Activated CD8-positive, alpha-beta memory T cell treated with anti-CD3 and anti-CD28 coated beads, Interleukin-2, amount 50 U/mL, for 24 hours (primary cell): Measurements from ENCODE around the gene PAFAH1B2.
"Not testable (repeated sequence)": the region's sequence is repeated elsewhere in the genome, so short reads cannot be mapped to it uniquely, and the experiment has no call there.

Experiments
- DNase-seq: peaks from one replicate; pipeline ENCODE4 v3.0.0-alpha.2; 2020; ENCODE audit errors: extremely low read depth

The PAFAH1B2 gene

DNA sequence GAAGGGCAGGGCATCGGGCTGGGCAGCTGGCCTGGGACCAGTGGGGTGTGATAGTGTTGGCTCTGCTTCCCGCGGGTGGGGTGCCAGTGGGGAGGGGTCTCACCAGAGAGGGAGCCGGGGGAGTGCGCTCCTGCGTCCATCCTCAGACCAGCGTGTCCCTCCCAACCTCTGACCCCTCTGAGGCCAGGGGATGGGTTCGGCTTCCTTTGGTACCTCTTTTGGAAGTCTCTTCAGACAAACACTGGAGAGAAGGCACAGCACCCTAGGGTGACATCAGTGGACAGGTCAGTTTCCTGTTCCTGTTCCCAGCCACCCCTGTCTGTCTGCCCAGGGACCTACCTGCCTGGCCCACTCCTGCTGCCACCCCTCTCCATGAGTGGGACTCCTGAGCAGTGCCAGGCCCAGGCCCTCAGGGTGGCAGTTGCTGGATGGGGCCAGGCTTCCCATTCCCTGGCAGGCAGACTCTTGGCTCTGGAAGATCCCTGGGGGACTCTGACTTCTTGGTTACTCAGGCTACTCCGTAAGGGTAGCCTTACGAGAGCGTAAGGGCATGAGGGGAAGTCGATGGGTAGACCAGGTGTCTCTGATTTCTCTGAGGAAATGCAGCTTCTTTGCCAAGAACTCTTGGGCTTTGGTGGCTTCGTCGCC lies 57.7 kb downstream of the PAFAH1B2 start:
- no peak for DNase-seq

DNA sequence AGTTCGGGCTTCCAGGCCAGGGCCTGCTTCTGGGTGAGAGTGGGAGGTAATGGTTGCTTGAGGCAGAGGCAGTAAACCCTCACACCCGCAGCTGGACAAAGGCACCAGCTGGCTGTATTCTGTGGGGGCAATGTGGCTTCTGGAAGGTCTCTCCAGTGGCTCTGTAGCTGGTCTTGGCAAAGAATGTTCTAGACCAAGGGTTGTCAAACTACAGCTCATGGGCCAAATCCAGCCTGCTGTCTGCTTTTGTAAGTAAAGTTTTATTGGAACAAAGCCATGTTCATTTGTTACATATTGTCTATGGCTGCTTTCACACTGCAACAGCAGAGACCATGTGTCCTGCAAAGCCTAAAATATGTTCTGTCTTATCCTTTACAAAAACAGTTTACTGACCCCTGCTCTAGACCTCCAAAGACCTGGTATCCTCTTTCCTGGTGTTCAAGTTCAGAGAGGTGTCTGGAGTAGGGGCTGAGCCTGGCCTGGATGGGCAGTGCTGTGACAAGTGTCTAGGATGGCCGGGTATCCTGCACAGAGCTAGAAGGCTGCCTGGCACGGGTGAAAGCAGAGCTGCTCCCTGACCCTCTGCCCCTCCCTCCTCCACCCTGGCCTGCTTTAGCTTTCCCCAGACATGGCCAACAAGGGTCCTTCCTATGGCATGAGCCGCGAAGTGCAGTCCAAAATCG lies 58.4 kb downstream of the PAFAH1B2 start:
- no peak for DNase-seq

DNA sequence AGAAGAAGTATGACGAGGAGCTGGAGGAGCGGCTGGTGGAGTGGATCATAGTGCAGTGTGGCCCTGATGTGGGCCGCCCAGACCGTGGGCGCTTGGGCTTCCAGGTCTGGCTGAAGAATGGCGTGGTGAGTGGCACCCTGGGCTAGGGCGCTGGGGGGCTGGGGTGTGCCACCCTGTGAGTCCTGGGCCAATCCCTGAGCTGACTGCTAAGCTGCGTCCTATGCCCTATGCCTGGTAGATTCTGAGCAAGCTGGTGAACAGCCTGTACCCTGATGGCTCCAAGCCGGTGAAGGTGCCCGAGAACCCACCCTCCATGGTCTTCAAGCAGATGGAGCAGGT lies 59.0 kb downstream of the PAFAH1B2 start:
- DNase-seq = no peak

DNA sequence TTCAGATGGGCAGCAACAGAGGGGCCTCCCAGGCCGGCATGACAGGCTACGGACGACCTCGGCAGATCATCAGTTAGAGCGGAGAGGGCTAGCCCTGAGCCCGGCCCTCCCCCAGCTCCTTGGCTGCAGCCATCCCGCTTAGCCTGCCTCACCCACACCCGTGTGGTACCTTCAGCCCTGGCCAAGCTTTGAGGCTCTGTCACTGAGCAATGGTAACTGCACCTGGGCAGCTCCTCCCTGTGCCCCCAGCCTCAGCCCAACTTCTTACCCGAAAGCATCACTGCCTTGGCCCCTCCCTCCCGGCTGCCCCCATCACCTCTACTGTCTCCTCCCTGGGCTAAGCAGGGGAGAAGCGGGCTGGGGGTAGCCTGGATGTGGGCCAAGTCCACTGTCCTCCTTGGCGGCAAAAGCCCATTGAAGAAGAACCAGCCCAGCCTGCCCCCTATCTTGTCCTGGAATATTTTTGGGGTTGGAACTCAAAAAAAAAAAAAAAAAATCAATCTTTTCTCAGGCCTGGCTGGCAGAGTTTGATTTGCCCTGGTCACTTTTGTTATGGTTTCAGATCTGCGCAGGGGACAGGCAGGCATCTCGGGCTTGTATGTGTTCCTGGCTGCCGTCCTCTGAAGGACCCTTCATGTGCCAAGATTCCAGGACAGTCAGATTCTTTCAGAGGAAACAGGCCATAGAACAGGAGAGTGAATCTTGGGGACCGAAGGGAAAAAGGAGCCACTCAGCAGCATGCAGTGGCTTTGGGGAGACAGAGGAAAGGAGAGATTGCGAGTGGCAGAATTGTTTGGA lies 60.4 kb downstream of the PAFAH1B2 start:
- DNase-seq = no peak

DNA sequence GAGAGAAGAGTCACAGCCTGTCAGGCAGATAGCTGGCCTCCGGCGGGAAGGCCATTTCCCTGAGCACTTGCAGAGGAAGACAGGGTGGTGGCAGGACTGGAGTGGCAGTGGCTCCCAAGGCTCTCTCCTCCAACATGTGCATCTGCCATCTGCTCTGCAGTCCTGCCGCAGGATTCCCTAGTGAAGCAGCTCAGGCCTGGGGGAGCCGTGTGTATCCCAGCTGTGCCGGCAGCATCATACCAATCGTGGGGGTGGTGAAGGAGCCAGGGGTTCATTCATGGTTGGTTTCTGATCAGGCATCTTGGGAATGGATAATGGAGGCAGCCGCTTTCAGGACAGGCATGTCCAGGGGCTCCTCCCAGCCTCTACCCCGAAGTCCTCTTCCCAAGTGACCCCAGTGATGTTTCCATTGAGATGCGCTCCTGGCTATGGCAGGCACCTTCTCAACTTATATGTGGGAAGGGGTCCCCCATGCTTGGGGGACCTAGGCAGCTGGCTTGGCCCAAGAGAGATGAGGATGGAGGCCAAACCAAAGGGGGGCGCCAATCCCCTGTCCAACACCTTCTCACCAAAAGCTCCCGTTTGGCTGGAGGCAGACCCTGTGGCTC lies 61.2 kb downstream of the PAFAH1B2 start:
- no peak for DNase-seq

DNA sequence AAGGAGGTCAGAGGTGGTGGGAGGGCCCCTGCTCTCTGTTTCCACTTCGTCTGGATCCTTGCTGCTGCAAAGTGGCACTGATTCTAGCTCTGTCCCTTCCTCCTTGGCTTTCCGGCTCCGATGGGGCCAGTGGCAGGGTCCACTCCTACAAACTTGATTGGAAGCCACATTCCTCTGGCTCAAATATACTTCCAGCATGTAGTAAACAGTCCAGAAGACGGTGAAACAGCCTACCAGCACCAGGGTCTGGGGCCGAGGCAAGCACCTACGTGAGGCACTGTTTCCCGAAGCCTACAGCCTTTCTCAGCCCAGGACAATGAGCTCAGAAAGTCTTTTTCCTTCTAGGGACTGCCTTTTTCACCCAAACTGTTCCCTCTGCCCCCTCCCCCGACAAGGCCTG lies 62.0 kb downstream of the PAFAH1B2 start:
- DNase-seq = not testable (repeated sequence)

DNA sequence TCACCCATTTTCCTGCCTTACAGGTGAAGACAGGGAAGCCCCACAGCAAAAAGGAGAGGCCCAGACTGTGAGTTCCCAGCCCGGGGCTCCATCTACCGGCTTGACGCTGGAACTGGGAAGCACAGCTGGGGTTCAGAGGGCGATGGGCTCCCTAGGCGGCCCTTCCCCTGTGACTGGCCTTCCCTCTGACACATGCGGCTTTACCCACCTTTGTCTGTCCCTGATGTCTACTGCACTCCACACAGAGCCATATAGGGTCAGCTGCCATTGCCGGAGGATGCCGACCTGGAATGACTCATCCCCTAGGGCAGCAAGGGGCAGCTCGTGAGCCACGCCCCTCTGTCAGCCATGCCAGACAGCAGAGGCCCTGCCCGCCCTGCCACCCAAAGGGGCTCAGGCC lies 62.8 kb downstream of the PAFAH1B2 start:
- not testable (repeated sequence) for DNase-seq

DNA sequence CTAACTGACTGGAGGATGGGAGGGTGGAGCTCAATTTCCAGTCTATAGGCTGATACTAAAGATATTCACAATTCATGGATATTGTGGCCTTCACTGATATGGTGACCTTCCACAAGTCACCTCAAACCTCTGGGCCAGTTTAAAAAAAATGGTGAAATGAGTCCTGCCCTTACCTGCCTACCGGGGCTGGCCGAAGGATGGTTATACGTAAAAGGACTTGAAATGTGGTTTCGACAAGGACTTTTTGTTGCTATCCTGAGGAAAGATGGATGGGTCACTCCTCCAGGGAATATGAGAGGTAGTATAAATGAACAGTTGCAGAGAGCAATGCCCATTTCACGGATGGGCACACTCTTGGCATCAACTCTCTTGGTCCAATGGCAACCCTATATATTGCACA lies 63.4 kb downstream of the PAFAH1B2 start:
- not testable (repeated sequence) for DNase-seq

DNA sequence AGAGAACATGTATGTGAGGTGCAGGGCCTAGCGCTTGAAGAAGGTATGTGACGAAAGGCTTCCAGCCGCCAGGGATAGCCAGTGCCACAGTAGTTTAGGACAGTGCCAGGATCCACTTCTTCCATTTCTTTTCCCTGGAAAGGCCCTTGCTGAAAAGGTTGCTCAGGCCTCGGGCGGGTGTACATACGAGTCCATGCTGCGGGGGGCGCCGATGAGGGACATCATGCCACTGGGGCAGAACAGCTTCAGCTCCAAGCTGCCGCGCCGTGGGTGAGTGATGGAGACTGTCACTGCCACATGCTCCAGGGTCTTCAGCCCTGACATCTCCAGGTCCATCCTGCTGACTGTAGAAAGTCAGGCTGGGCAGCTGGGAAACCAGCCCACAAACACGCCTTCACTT lies 64.6 kb downstream of the PAFAH1B2 start:
- not testable (repeated sequence) for DNase-seq

DNA sequence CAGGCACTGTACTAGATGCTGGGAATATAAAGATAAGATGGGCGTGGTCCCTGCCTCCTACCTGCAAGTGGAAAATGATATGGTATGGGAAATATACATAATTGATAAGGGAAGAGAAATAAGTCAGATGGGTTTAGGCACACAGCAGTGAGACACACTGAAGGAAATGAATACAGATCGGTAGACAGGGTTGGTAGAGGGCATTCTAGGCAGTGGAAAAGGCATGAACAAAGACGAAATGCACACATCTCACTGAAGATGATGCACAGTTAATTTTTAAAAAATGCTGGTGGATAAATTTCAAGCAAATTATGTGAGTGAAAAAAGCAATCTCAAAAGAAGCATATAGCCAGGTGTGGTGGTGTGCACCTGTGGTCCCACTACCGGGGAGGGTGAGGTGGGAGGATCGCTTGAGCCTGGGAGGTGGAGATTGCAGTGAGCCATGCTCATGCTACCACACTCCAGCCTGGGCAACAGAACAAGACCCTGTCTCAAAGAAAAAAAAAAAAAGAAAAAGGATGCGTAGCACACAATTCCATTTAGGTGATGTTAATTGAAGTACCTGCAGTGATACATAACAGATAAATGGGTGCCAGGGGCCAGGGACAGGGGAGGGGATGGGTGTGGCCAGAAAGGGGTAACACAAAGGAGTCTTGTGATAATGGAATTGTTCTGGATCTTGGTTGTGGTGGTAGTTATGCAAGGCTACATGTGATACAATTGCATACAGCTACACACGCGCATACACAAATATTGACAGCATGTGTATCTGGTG lies 65.5 kb downstream of the PAFAH1B2 start:
- not testable (repeated sequence) for DNase-seq

DNA sequence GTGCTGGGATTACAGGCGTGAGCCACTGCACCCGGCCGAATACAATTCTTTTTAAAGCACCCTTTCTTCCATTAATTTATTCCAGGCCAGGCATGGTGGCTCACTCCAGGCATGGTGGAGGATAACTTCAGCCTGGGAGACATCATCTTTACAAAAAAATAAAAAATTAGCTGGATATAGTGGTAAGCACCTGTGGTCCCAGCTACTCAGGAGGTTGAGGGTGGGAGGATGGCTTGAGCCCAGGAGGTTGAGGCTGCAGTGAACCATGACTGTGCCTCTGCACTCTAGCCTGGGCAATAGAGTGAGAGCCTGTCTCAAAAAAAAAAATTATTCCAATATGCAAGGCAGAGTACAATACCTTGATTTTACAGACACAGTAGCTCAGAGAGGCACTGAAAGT lies 66.5 kb downstream of the PAFAH1B2 start:
- DNase-seq = no peak

DNA sequence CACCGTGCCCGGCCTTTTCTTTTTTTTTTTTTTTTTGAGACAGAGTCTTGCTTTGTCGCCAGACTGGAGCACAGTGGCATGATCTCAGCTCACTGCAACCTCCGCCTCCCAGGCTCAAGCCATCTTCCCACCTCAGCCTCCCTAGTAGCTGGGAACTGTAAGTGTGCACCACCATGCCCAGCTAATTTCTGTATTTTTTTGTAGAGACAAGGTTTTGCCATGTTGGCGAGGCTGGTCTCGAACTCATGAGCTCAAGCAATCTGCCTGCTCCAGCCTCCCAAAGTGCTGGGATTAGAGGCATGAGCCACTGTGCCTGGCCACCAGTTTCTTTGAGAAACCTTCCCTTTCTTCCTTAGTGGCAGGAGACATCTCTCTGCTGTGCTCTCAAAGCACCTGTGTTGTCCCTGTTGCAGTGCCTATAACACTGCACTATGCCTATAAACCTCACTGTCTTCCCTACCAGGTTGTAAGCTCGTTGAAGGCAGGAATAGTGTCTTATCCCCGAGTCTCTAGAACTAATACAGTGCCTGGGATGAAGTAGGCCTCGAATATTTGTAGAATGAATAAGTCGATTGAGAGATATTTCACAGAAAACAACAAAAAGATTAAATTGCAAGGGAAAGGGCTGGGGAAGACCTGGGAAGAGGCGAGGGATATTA lies 68.7 kb downstream of the PAFAH1B2 start:
- DNase-seq = no peak

DNA sequence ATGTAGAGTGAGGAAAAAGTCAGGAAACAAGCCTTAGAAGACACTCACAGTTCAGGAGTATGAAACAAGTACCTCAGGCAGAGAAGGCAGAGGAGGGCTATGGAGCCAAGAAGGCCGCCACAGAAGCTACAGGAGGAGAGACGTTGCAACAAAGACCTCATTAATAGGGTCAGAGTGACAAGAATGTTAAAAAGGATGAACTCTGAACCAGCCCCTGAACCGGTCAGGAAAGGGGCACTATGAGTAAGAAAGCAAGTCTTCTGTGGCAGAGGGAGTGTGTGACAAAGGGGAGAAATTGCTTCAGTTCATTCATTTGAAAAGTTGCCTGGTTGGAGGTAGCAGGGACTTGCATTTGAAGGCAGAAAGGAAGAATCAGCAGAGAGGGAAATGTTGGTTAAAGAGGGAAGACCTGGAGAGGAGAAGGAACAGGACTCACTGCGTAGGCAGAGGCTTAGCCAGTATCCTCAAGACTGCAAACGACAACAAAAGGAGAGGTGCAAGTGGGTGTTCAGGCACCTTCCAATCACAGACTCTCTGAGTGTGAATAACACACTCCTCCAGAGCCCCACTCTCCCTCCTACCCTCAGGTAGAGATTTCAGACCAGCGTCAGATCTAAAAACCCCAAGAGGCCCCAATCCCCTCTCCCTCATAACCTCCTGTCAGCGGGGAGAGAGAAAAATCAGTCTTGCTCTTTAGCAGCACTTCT lies 70.5 kb downstream of the PAFAH1B2 start:
- no peak for DNase-seq

DNA sequence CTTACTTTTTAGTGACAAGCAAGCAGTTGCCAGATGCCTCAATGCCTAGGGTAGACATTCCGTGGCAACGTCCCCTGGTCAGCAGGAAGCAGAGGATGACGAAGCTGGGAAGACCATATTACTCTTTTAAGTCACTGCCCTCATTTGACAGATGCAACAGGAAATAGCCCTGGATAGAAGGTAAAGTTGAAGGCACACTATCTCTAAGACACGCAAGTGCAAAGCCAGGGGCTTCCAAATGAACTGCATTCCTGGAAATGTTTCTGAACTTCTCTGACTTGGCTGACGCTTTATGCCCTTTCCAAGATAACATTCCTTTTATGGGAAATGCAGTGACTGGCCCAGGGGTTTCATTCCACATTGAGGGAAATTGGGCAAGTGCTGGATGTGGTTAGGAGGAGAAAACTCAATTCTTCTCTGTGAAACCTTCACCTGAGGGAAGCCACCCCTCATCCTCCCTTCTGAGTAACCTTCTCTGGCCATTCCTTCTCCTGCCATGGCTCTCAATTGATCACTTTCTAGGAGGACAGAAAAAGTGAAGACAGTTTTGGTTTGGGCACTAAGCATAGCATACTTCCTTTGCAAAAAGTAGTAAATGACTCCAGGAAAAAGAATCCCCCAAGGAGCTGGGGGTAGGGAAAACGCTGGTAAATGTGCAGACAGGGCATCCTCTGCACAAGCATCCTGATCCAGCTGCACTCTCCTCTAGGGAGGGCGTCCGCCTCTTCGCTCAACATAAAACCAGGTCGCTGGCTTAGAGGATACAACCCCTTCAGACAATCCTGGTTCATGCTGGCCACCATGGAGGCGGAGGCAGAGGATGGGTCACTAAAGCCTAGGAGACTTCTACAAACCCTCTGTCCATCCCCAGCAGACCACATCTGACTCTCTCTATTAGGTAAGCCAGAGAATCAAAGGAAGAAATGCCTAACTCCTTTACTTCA lies 73.3 kb downstream of the PAFAH1B2 start:
- DNase-seq = no peak

DNA sequence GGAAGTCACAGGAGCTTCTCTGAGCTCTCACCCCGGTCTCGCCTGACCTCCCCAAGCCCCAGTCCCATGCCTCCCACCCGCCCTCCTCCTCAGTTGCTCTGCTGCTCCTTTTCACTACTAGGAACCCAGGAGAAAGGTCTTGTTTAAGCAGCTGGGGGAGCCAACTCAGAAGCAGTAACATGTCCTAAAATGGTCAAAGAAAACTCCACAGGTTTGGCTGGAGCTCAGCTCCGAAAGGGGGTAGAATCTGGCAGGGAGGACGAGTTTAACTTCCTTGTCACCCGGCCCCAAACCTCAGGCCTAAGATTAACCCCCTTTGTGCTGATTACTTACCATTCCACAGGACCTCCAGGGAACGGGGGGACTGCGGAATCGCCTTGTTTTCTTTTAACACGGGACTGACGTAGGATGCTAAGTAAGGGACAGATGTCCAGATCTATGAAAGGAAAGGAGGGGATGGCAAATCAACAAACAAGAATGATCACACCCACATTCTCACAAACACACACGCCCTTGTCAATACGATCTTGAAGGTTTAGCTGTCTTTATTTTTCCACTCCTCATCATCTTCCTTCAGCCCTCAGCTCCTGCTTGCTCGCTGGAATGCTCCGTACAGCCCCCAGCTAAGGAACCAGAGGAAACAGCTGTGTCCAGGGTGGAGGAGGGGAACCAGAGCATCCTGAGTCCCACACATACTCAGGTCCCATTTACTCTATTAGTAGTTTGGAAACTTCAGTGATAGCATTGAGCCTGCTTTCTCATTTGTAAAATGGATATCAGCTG lies 74.2 kb downstream of the PAFAH1B2 start:
- DNase-seq = no peak

DNA sequence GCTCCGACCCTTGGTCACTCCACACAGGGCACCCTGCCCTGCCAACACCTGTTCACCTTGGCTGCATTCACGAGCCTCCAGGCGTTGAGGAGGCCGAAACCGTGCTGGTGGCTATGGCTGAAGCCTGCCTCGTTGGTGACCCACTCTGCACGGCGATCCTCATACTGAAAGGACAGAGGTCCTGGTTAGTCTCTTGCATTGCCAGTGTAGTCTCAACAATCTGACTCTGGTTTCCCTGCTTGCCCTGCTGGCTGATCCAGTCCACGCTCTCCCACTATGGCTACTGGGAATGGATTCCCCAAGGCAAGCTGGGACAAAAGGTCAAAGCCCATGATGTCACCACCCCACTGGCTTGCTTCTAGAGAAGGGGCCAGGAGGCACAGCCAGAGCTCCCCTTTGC lies 74.9 kb downstream of the PAFAH1B2 start:
- DNase-seq = no peak

DNA sequence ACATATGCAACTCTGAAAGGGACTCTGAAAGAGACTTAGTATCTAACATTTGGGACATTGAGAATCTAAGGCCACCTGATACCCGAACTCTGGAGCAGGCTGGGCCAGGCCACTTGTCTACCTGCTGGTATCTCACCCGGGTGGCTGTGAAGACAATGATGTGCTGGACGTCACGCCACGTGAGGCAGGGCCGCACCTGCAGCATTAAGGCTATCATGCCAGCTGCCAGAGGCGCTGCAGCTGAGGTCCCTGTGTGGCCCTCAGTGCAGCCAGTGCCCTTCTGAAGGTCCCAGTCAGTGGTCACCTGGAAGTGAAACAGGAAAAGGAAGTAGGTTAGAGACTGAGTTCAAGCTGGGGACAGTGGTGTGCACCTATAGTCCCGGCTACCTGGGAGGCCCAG lies 75.4 kb downstream of the PAFAH1B2 start:
- no peak for DNase-seq

DNA sequence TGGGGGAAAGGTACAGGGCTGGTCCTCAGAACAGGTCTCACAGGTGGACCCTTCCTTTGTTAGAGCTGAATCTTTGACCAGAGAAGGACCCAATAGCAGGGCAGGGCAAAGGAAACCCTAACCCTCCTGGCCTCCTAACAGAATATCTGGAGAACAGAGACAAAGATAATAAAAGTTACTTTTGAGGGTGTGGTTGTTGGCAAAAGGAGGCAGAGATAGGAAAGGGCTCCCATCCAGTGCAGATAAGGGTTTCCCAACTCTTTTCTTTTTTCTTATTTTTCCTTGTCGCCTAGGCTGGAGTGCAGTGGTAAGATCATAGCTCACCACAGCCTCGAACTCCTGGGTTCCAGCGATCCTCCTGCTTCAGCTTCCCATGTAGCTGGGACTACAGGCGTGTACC lies 75.9 kb downstream of the PAFAH1B2 start:
- DNase-seq = no peak

DNA sequence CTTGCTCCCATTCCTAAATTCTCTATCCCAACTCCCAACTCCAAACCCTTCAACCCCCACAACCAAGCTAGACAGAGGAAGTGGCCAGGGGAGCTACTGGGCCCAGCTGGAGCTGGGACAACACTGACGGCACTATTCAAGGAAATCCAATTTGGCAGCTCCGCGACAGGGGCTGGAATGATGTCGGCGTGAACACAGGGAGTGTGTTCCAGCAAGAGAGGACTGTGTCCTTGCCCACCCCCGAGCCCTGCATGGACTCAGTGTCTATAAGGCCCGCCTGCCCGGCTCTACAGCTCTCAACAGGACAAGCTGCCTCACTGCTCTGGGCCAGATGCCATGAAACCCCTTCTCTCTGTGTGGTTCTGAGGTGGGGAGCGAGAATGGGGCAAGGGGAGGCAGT lies 76.5 kb downstream of the PAFAH1B2 start:
- no peak for DNase-seq
